ENCODE data around the gene KCNAB1. TPM values are rescaled to one million over a fixed set of nuclear protein-coding genes. Genes with fewer than 3 reads are reported as not detected.
A peak's percentile ranks its signal among the peaks of the same experiment; 100 is the strongest.

The KCNAB1 gene
- total RNA-seq, 1 donor from 2014 or later: 16.5 TPM

- Mint-ChIP-seq H3K27me3 (ENCODE audit: unreplicated experiment) (no peaks in the 10 kb centered on the region), H3K4me1 (ENCODE audit: low read depth, unreplicated experiment) (peaks cover 7% of the 10 kb centered on the region), H3K36me3 (ENCODE audit: unreplicated experiment) (no peaks in the 10 kb centered on the region), H3K4me3 (ENCODE audit: unreplicated experiment) (no peak overlapping the region), H3K9me3 (ENCODE audit: unreplicated experiment) (no peaks in the 10 kb centered on the region), H3K27ac (ENCODE audit: unreplicated experiment) (no peak overlapping the region)
- no peak for TF ChIP-seq CTCF (IDR thresholded peaks at IDR 0.05; ENCODE audit: partially characterized antibody, unreplicated experiment)
- DNase-seq: no peak
Measured at GRCh38 chr3:156358232-156358631, 237.9 kb downstream of the KCNAB1 start.

DNA sequence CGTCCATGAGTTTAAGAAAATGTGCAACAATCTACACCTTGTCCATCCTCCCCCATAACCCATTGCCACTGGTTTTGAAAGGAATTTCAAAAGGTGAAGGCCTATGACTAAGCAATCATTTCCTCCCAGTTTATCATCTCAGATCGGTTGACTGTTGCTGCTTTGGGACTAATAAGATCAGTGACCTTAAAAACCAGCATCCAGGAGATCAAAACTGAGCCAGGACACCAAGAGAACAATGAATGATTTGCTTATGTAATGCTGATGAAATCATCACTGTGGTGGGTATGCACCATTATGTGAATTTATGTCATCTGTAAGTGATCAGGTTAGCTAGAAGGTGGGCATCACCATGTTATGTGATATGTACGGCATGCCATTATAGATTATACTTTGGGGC lies 239.0 kb downstream of the KCNAB1 start:
- no peak overlapping the region for H3K27ac Mint-ChIP-seq (ENCODE audit: unreplicated experiment)

GRCh38 chr3:156360083-156360482 lies 239.7 kb downstream of the KCNAB1 start:
- no peak for TF ChIP-seq CTCF (IDR thresholded peaks at IDR 0.05; ENCODE audit: partially characterized antibody, unreplicated experiment)
- Mint-ChIP-seq H3K9me3 (ENCODE audit: unreplicated experiment) (no peaks in the 10 kb centered on the region), H3K27ac (ENCODE audit: unreplicated experiment) (no peak overlapping the region), H3K4me3 (ENCODE audit: unreplicated experiment) (no peak overlapping the region), H3K4me1 (ENCODE audit: low read depth, unreplicated experiment) (peaks cover 7% of the 10 kb centered on the region), H3K36me3 (ENCODE audit: unreplicated experiment) (no peaks in the 10 kb centered on the region), H3K27me3 (ENCODE audit: unreplicated experiment) (no peaks in the 10 kb centered on the region)
- DNase-seq: no peak

More for the DNA sequence above, 239.0 kb downstream of the KCNAB1 start:
- no peak for TF ChIP-seq CTCF (IDR thresholded peaks at IDR 0.05; ENCODE audit: partially characterized antibody, unreplicated experiment)
- no peak overlapping the region for H3K4me3 Mint-ChIP-seq (ENCODE audit: unreplicated experiment)
- no peaks in the 10 kb centered on the region for H3K27me3 Mint-ChIP-seq (ENCODE audit: unreplicated experiment)
- no peak for DNase-seq
- no peaks in the 10 kb centered on the region for H3K36me3 Mint-ChIP-seq (ENCODE audit: unreplicated experiment)
- no peaks in the 10 kb centered on the region for H3K9me3 Mint-ChIP-seq (ENCODE audit: unreplicated experiment)
- peaks cover 7% of the 10 kb centered on the region for H3K4me1 Mint-ChIP-seq (ENCODE audit: low read depth, unreplicated experiment)

GRCh38 chr3:156360963-156361362 lies 240.6 kb downstream of the KCNAB1 start:
- H3K27ac Mint-ChIP-seq (ENCODE audit: unreplicated experiment): no peak overlapping the region
- peaks cover 1% of the 10 kb centered on the region for H3K27me3 Mint-ChIP-seq (ENCODE audit: unreplicated experiment)
- DNase-seq: peak; percentile 39
- H3K4me3 Mint-ChIP-seq (ENCODE audit: unreplicated experiment): peak overlapping the region; percentile 36
- no peaks in the 10 kb centered on the region for H3K36me3 Mint-ChIP-seq (ENCODE audit: unreplicated experiment)
- no peak for TF ChIP-seq CTCF (IDR thresholded peaks at IDR 0.05; ENCODE audit: partially characterized antibody, unreplicated experiment)
- no peaks in the 10 kb centered on the region for H3K9me3 Mint-ChIP-seq (ENCODE audit: unreplicated experiment)
- peaks cover 7% of the 10 kb centered on the region for H3K4me1 Mint-ChIP-seq (ENCODE audit: low read depth, unreplicated experiment)

- no peaks in the 10 kb centered on the region for H3K36me3 Mint-ChIP-seq (ENCODE audit: unreplicated experiment)
- H3K27ac Mint-ChIP-seq (ENCODE audit: unreplicated experiment): no peak overlapping the region
- peaks cover 1% of the 10 kb centered on the region for H3K27me3 Mint-ChIP-seq (ENCODE audit: unreplicated experiment)
- H3K4me1 Mint-ChIP-seq (ENCODE audit: low read depth, unreplicated experiment): no peaks in the 10 kb centered on the region
- DNase-seq: no peak
- no peaks in the 10 kb centered on the region for H3K9me3 Mint-ChIP-seq (ENCODE audit: unreplicated experiment)
- no peak overlapping the region for H3K4me3 Mint-ChIP-seq (ENCODE audit: unreplicated experiment)
- no peak for TF ChIP-seq CTCF (IDR thresholded peaks at IDR 0.05; ENCODE audit: partially characterized antibody, unreplicated experiment)
Measured at GRCh38 chr3:156366559-156366958, 246.2 kb downstream of the KCNAB1 start.
